Measurements from ENCODE around the gene MROH7.

GRCh38 chr1:54606096-54606989 is 35.2 kb upstream of the MROH7 start:
- no peak for TF ChIP-seq ZNF274 (IDR thresholded peaks at IDR 0.05; ENCODE audit: low read length)
- no peak for TF ChIP-seq ZNF274 (tag by site-specific recombination; IDR thresholded peaks at IDR 0.05; ENCODE audit: borderline replicate concordance)
- no peak for TF ChIP-seq ZNF785 (tag by site-specific recombination; IDR thresholded peaks at IDR 0.05)
- TF ChIP-seq ZNF214 (tag by site-specific recombination; IDR thresholded peaks at IDR 0.05; ENCODE audit: borderline replicate concordance): no peak
- no peak for TF ChIP-seq ZNF548 (tag by site-specific recombination; IDR thresholded peaks at IDR 0.05)
- TF ChIP-seq TCF7L2 (IDR thresholded peaks at IDR 0.05; ENCODE audit: borderline replicate concordance, low read depth, low read length): no peak
- TF ChIP-seq ZNF140 (tag by site-specific recombination; IDR thresholded peaks at IDR 0.05): no peak
- no peak for TF ChIP-seq ZNF324 (tag by site-specific recombination; IDR thresholded peaks at IDR 0.05)
- no peak for TF ChIP-seq REST (tag by site-specific recombination; IDR thresholded peaks at IDR 0.05)
- no peak for TF ChIP-seq CTCF (tag by site-specific recombination; IDR thresholded peaks at IDR 0.05)
- no peak for TF ChIP-seq ZNF692 (tag by site-specific recombination; IDR thresholded peaks at IDR 0.05)
- TF ChIP-seq ZBTB49 (tag by site-specific recombination; IDR thresholded peaks at IDR 0.05; ENCODE audit: low read depth): no peak
- no peak for TF ChIP-seq ZBTB20 (tag by site-specific recombination; IDR thresholded peaks at IDR 0.05)
- TF ChIP-seq RBAK (tag by site-specific recombination; IDR thresholded peaks at IDR 0.05): no peak
